SK-N-SH (cell line): Measurements from ENCODE around the gene OPA3. TPM values are rescaled to one million over a fixed set of nuclear protein-coding genes. Genes with fewer than 3 reads are reported as not detected.

Source experiments
- CTCF ChIA-PET: fragments of 300-600, 350-600 bp; formaldehyde crosslinking; extraction: SDS; loops from one replicate; lab custom pipeline; 2021; lab: Yijun Ruan, JAX
- POLR2A ChIA-PET: fragments of 350-600 bp; sonication (Branson Sonifier 250); formaldehyde crosslinking; extraction: SDS; loops from one replicate; lab custom pipeline; 2020; ENCODE audit warnings: antibody characterized with exemption, inconsistent platforms; lab: Yijun Ruan, JAX
- DNase-seq: peaks from one replicate; pipeline ENCODE4 v3.0.0; 2012
- H2AFZ ChIP-seq: fragments of 200-600 bp; sonication (generic); 2 replicates; pipeline ENCODE4 v1.8.1; 2016; ENCODE audit warnings: antibody characterized with exemption, mild to moderate bottlenecking, low read depth
- H3F3A ChIP-seq: fragments of 200-600 bp; sonication (generic); replicated peaks from 2 replicates; pipeline ENCODE3; 2016; ENCODE audit warnings: antibody characterized with exemption, mild to moderate bottlenecking; ENCODE audit not compliant: insufficient read depth
- H3K27ac ChIP-seq, 2 experiments: fragments of 200-500 bp in 1 of 2; fragments of 200-600 bp in 1 of 2; sonication (Bioruptor generic) in 1 of 2; sonication (generic), shearing (Covaris generic) in 1 of 2; 2 replicates each; pipeline versions ENCODE4 v1.5.1 to v1.6.1; 2014 to 2016; ENCODE audit warnings: low read depth in 2 of 2, inconsistent platforms in 1 of 2, low read length in 1 of 2, mild to moderate bottlenecking in 1 of 2, mixed read lengths in 1 of 2
- H3K27me3 ChIP-seq: fragments of 200-600 bp; sonication (generic), shearing (Covaris generic); 2 replicates; pipeline ENCODE4 v1.6.1; 2016; ENCODE audit warnings: mixed run types; ENCODE audit not compliant: insufficient read depth
- H3K36me3 ChIP-seq, 2 experiments: fragments of 200-500 bp in 1 of 2; fragments of 200-600 bp in 1 of 2; sonication (Bioruptor generic) in 1 of 2; sonication (generic) in 1 of 2; replicated peaks in 1 of 2; 2 replicates each; pipeline versions ENCODE3 to v1.5.1; 2014 to 2016; ENCODE audit warnings: low read length in 1 of 2, mild to moderate bottlenecking in 1 of 2; ENCODE audit not compliant: insufficient read depth in 2 of 2, control insufficient read depth in 1 of 2
- H3K4me1 ChIP-seq, 2 experiments: fragments of 200-500 bp in 1 of 2; fragments of 200-600 bp in 1 of 2; sonication (Bioruptor generic) in 1 of 2; sonication (generic), shearing (Covaris generic) in 1 of 2; 2 replicates each; pipeline versions ENCODE4 v1.5.1 to v1.6.1; 2014 to 2016; ENCODE audit warnings: low read depth in 1 of 2, low read length in 1 of 2, mixed run types in 1 of 2; ENCODE audit not compliant: insufficient read depth in 2 of 2, control insufficient read depth in 1 of 2
- H3K4me2 ChIP-seq: fragments of 200-600 bp; sonication (generic), shearing (Covaris generic); 2 replicates; pipeline ENCODE4 v1.6.1; 2017; ENCODE audit warnings: mixed run types
- H3K4me3 ChIP-seq, 2 experiments: fragments of 200-500 bp in 1 of 2; fragments of 200-600 bp in 1 of 2; sonication (Bioruptor generic) in 1 of 2; sonication (generic), shearing (Covaris generic) in 1 of 2; 2 replicates each; pipeline versions ENCODE4 v1.5.1 to v1.8.1; 2014 to 2016; ENCODE audit warnings: low read depth in 2 of 2, inconsistent platforms in 1 of 2, low read length in 1 of 2, mild to moderate bottlenecking in 1 of 2, mixed read lengths in 1 of 2, moderate library complexity in 1 of 2
- H3K79me2 ChIP-seq: fragments of 200-600 bp; sonication (generic); 2 replicates; pipeline ENCODE4 v1.8.1; 2017; ENCODE audit warnings: mild to moderate bottlenecking; ENCODE audit not compliant: insufficient read depth
- H3K9ac ChIP-seq: fragments of 200-600 bp; sonication (generic); 2 replicates; pipeline ENCODE4 v1.6.1; 2017; ENCODE audit warnings: mixed run types
- H3K9me2 ChIP-seq: fragments of 200-600 bp; sonication (generic); 2 replicates; pipeline ENCODE4 v1.6.1; 2017; ENCODE audit warnings: mixed run types
- H3K9me3 ChIP-seq: fragments of 200-600 bp; sonication (generic); 2 replicates; pipeline ENCODE4 v1.6.1; 2017; ENCODE audit warnings: mixed run types, mild to moderate bottlenecking, moderate library complexity
- H4K20me1 ChIP-seq: fragments of 200-600 bp; sonication (generic); 2 replicates; pipeline ENCODE4 v1.6.1; 2017; ENCODE audit warnings: mild to moderate bottlenecking, mixed run types; ENCODE audit not compliant: insufficient read depth
- CTCF ChIP-seq: fragments of 200-600 bp; sonication (generic); IDR thresholded peaks from 2 replicates; pipeline ENCODE4 v1.6.1; 2017; ENCODE audit warnings: antibody characterized with exemption, mild to moderate bottlenecking, moderate library complexity
- ELF1 ChIP-seq: IDR thresholded peaks from 2 replicates; pipeline ENCODE4 v1.4.0; 2012
- EP300 ChIP-seq, 2 experiments: IDR thresholded peaks; 2 replicates each; pipeline versions ENCODE4 v1.4.0 to v1.6.1; 2012; ENCODE audit warnings: borderline replicate concordance in 1 of 2, low read depth in 1 of 2, low read length in 1 of 2
- FOSL2 ChIP-seq: IDR thresholded peaks from 2 replicates; pipeline ENCODE4 v1.4.0; 2012; ENCODE audit warnings: low read depth, mild to moderate bottlenecking, moderate library complexity, borderline replicate concordance
- GABPA ChIP-seq: IDR thresholded peaks from 2 replicates; pipeline ENCODE4 v1.4.0; 2012; ENCODE audit warnings: low read depth, mild to moderate bottlenecking
- GATA2 ChIP-seq: sonication (generic); formaldehyde crosslinking; IDR thresholded peaks from 2 replicates; pipeline ENCODE4 v1.5.0; 2020; ENCODE audit warnings: mild to moderate bottlenecking, missing genetic modification reagents
- IRF3 ChIP-seq: fragments of 150-350 bp; IDR thresholded peaks from 2 replicates; pipeline ENCODE4 v1.6.1; 2016; ENCODE audit warnings: mild to moderate bottlenecking, low read depth, low read length
- JUND ChIP-seq: IDR thresholded peaks from 2 replicates; pipeline ENCODE4 v1.4.0; 2012
- MAX ChIP-seq: IDR thresholded peaks from 2 replicates; pipeline ENCODE4 v1.4.0; 2012; ENCODE audit warnings: low read depth
- MEF2A ChIP-seq: IDR thresholded peaks from 2 replicates; pipeline ENCODE4 v1.4.0; 2012; ENCODE audit warnings: low read depth, borderline replicate concordance
- NFIC ChIP-seq: IDR thresholded peaks from 2 replicates; pipeline ENCODE4 v1.4.0; 2012; ENCODE audit warnings: borderline replicate concordance
- NRF1 ChIP-seq: IDR thresholded peaks from 2 replicates; pipeline ENCODE4 v1.6.1; 2012; ENCODE audit warnings: low read depth, mild to moderate bottlenecking, low read length
- POLR2AphosphoS5 ChIP-seq: IDR thresholded peaks from 2 replicates; pipeline ENCODE4 v1.6.1; 2012; ENCODE audit warnings: low read depth, low read length
- RAD21 ChIP-seq: IDR thresholded peaks from 2 replicates; pipeline ENCODE4 v1.6.1; 2012; ENCODE audit warnings: mild to moderate bottlenecking, low read length
- RCOR1 ChIP-seq: fragments of 150-350 bp; IDR thresholded peaks from 2 replicates; pipeline ENCODE4 v1.6.1; 2017; ENCODE audit warnings: antibody characterized with exemption, low read length
- RFX5 ChIP-seq: IDR thresholded peaks from 2 replicates; pipeline ENCODE4 v1.6.1; 2012; ENCODE audit warnings: mild to moderate bottlenecking, improper control_type of control experiment, low read length
- RXRA ChIP-seq: IDR thresholded peaks from 2 replicates; pipeline ENCODE4 v1.4.0; 2012; ENCODE audit warnings: low read depth, mild to moderate bottlenecking, borderline replicate concordance
- SMC3 ChIP-seq: IDR thresholded peaks from 2 replicates; pipeline ENCODE4 v1.6.1; 2012; ENCODE audit warnings: low read depth, low read length, improper control_type of control experiment
- TAF1 ChIP-seq: IDR thresholded peaks from 2 replicates; pipeline ENCODE4 v1.6.1; 2012; ENCODE audit warnings: low read depth, mild to moderate bottlenecking, low read length, moderate library complexity, borderline replicate concordance
- TCF12 ChIP-seq: IDR thresholded peaks from 2 replicates; pipeline ENCODE4 v1.4.0; 2012
- TEAD4 ChIP-seq: IDR thresholded peaks from 2 replicates; pipeline ENCODE4 v1.4.0; 2012; ENCODE audit warnings: mild to moderate bottlenecking, borderline replicate concordance; ENCODE audit not compliant: insufficient read depth
- USF2 ChIP-seq: fragments of 150-350 bp; IDR thresholded peaks from 2 replicates; pipeline ENCODE4 v1.6.1; 2017; ENCODE audit warnings: antibody characterized with exemption, low read length, low read depth, borderline replicate concordance
- YY1 ChIP-seq: IDR thresholded peaks from 2 replicates; pipeline ENCODE4 v1.4.0; 2012; ENCODE audit warnings: low read depth, mild to moderate bottlenecking
- ZBTB33 ChIP-seq: IDR thresholded peaks from 2 replicates; pipeline ENCODE4 v1.4.0; 2012; ENCODE audit warnings: low read depth, borderline replicate concordance
- WGBS: methylation state at CpG from one replicate; pipeline ENCODE4 v1.1.6; 2017; ENCODE audit warnings: low lambda C conversion rate; 5-methylcytosine and 5-hydroxymethylcytosine counted together
- polyA plus RNA-seq, 3 experiments: library from polyadenylated mRNA; depleted of rRNA; stranded (reverse); fragments of >200 nt; gene quantifications; 2 replicates each; pipeline ENCODE4 v1.2.3, GENCODE V29; 2012

OPA3 gene
- 10.0 and 11.1 TPM in 2 replicates for polyA plus RNA-seq (2012; rRNA removed)
- 6.0 and 6.6 TPM in 2 replicates for polyA plus RNA-seq (2012; cell fraction: cytosol; rRNA removed)
- polyA plus RNA-seq (2012; cell fraction: nucleus; rRNA removed): 10.7 and 12.1 TPM in 2 replicates

- Histone ChIP-seq H3F3A (peaks cover 9% of the 10 kb centered on the region), H3K4me3 (peak within 1 kb of the TSS; percentile 70), H3K9me2 (no peaks in the 10 kb centered on the region), H3K9me3 (no peaks in the 10 kb centered on the region), H4K20me1 (no peaks in the 10 kb centered on the region), H3K4me1 (peaks cover 0 to 5% of the 10 kb centered on the region in 2 experiments; a peak in 1 of 4 replicates), H3K27me3 (no peaks in the 10 kb centered on the region), H3K9ac (peak within 1 kb of the TSS; percentile 89), H3K36me3 (peaks cover 0 to 3% of the 10 kb centered on the region in 2 experiments), H2AFZ (peak within 1 kb of the TSS; percentile 94), H3K79me2 (peaks cover 40% of the 10 kb centered on the region), H3K27ac (peak within 1 kb of the TSS; percentile 90 to 92), H3K4me2 (peak within 1 kb of the TSS; percentile 85)
- WGBS: 2% methylated on average over 58 of the region's 63 CpGs
- peak; percentile 95 for DNase-seq
- ChIA-PET CTCF (interaction anchor here (1.0 to 2.1 kb wide), 4 partner anchors 59 to 157 kb away, joined by 3 to 5 read pairs (median 4); no protein-coding TSS in a partner anchor), POLR2A (interaction anchor here (0.5 to 1.0 kb wide), 2 partner anchors 9 to 19 kb away, joined by 3 read pairs; no protein-coding TSS in a partner anchor)
- TF ChIP-seq GATA2 (CRISPR knock-in tag): no peak
- no peak for TF ChIP-seq SMC3
- no peak for TF ChIP-seq TEAD4
- TF ChIP-seq USF2: no peak; the same call in 1 of the 2 replicates
- peak; percentile 63; the same call in 1 of the 2 replicates for TF ChIP-seq MAX
- TF ChIP-seq RCOR1: no peak
- peak; percentile 78 for TF ChIP-seq RFX5
- TF ChIP-seq EP300 (IDR thresholded peaks at IDR 0.05; ENCODE audit: borderline replicate concordance in 1 of 2, low read depth in 1 of 2, low read length in 1 of 2): no peak
- no peak for TF ChIP-seq CTCF
- peak; percentile 46; the same call in 1 of the 2 replicates for TF ChIP-seq TAF1
- TF ChIP-seq FOSL2: no peak
- no peak for TF ChIP-seq RAD21
- no peak for TF ChIP-seq NFIC
- peak; percentile 68 for TF ChIP-seq GABPA
- peak; percentile 62 for TF ChIP-seq POLR2AphosphoS5
- peak; percentile 92 for TF ChIP-seq ELF1
- peak; percentile 84 for TF ChIP-seq IRF3
- no peak for TF ChIP-seq TCF12
- TF ChIP-seq ZBTB33: no peak
- TF ChIP-seq YY1: peak; percentile 86
- peak; percentile 75 for TF ChIP-seq NRF1
- TF ChIP-seq JUND: no peak
- no peak for TF ChIP-seq RXRA
- TF ChIP-seq MEF2A: no peak
Measured at GRCh38 chr19:45584332-45585157, at the start of gene OPA3. Gene OPA3 (minus strand): TSS chr19:45584802. CDS start chr19:45584764, 38 bp downstream.
